Stimulated activated CD4-positive, alpha-beta T cell treated with anti-CD3 and anti-CD28 coated beads, Interleukin-2, amount 100 ng/mL, for 24 hours (primary cell): ENCODE measurements around the gene SLC2A4.

ENCODE experiments used
- DNase-seq, 2 donors: peaks; one replicate each; pipeline ENCODE4 v3.0.0-alpha.2; 2020

SLC2A4 gene

GRCh38 chr17:7248796-7249195 lies 32.7 kb upstream of the SLC2A4 start:
- no peak for DNase-seq

- DNase-seq, result no peak
Observed at GRCh38 chr17:7249214-7249613, 32.3 kb upstream of the SLC2A4 start.

- no peak for DNase-seq
Observed at GRCh38 chr17:7249830-7250229, 31.7 kb upstream of the SLC2A4 start.

- DNase-seq, result no peak
Observed at GRCh38 chr17:7250695-7251627, 30.6 kb upstream of the SLC2A4 start.

GRCh38 chr17:7251661-7252175 lies 29.8 kb upstream of the SLC2A4 start, which contains the start of gene CTDNEP1:
CTDNEP1 (minus strand) TSS chr17:7251734; CDS start chr17:7251296, 438 bp downstream.
- peak; percentile 72 to 99 for DNase-seq

- peak; percentile 88 to 98 for DNase-seq
Observed at GRCh38 chr17:7252176-7253043, 29.1 kb upstream of the SLC2A4 start, which contains the start of gene ELP5. ELP5 (plus strand) TSS chr17:7252215; CDS start chr17:7252551, 336 bp downstream.

GRCh38 chr17:7253082-7253481 lies 28.4 kb upstream of the SLC2A4 start:
- no peak for DNase-seq

GRCh38 chr17:7254511-7254910 lies 27.0 kb upstream of the SLC2A4 start:
- DNase-seq, result no peak

- no peak for DNase-seq
Observed at GRCh38 chr17:7256766-7257456, 24.6 kb upstream of the SLC2A4 start.

GRCh38 chr17:7258731-7259554 lies 22.6 kb upstream of the SLC2A4 start:
- no peak for DNase-seq

- no peak for DNase-seq
Observed at GRCh38 chr17:7259555-7259889, 22.0 kb upstream of the SLC2A4 start.

- DNase-seq, result no peak
Observed at GRCh38 chr17:7260151-7260550, 21.4 kb upstream of the SLC2A4 start.

GRCh38 chr17:7260651-7261378 lies 20.7 kb upstream of the SLC2A4 start:
- peak in 1 of 2 donors; percentile 58 for DNase-seq

GRCh38 chr17:7261379-7262191 lies 19.9 kb upstream of the SLC2A4 start:
- peak in 1 of 2 donors; percentile 32 for DNase-seq

GRCh38 chr17:7262192-7262934 lies 19.2 kb upstream of the SLC2A4 start, which contains the start of gene CLDN7:
CLDN7 (minus strand) TSS chr17:7262478; CDS start chr17:7262043, 435 bp downstream.
- DNase-seq, result no peak

- peak in 1 of 2 donors; percentile 37 for DNase-seq
Observed at GRCh38 chr17:7262935-7263800, 18.4 kb upstream of the SLC2A4 start.

- DNase-seq, result no peak
Observed at GRCh38 chr17:7263801-7264078, 17.8 kb upstream of the SLC2A4 start.

GRCh38 chr17:7266784-7267183 lies 14.7 kb upstream of the SLC2A4 start:
- DNase-seq, result no peak
